SK-N-SH (cell line): ENCODE data around the gene PDZD8. TPM values are rescaled to one million over a fixed set of nuclear protein-coding genes. Genes with fewer than 3 reads are reported as not detected.

ENCODE experiments used
- CTCF ChIA-PET: fragments of 300-600, 350-600 bp; formaldehyde crosslinking; extraction: SDS; loops from one replicate; lab custom pipeline; 2021; lab: Yijun Ruan, JAX
- POLR2A ChIA-PET: fragments of 350-600 bp; sonication (Branson Sonifier 250); formaldehyde crosslinking; extraction: SDS; loops from one replicate; lab custom pipeline; 2020; ENCODE audit warnings: antibody characterized with exemption, inconsistent platforms; lab: Yijun Ruan, JAX
- DNase-seq: peaks from one replicate; pipeline ENCODE4 v3.0.0; 2012
- H2AFZ ChIP-seq: fragments of 200-600 bp; sonication (generic); 2 replicates; pipeline ENCODE4 v1.8.1; 2016; ENCODE audit warnings: antibody characterized with exemption, mild to moderate bottlenecking, low read depth
- H3F3A ChIP-seq: fragments of 200-600 bp; sonication (generic); replicated peaks from 2 replicates; pipeline ENCODE3; 2016; ENCODE audit warnings: antibody characterized with exemption, mild to moderate bottlenecking; ENCODE audit not compliant: insufficient read depth
- H3K27ac ChIP-seq, 2 experiments: fragments of 200-500 bp in 1 of 2; fragments of 200-600 bp in 1 of 2; sonication (Bioruptor generic) in 1 of 2; sonication (generic), shearing (Covaris generic) in 1 of 2; 2 replicates each; pipeline versions ENCODE4 v1.5.1 to v1.6.1; 2014 to 2016; ENCODE audit warnings: low read depth in 2 of 2, inconsistent platforms in 1 of 2, low read length in 1 of 2, mild to moderate bottlenecking in 1 of 2, mixed read lengths in 1 of 2
- H3K27me3 ChIP-seq: fragments of 200-600 bp; sonication (generic), shearing (Covaris generic); 2 replicates; pipeline ENCODE4 v1.6.1; 2016; ENCODE audit warnings: mixed run types; ENCODE audit not compliant: insufficient read depth
- H3K36me3 ChIP-seq, 2 experiments: fragments of 200-500 bp in 1 of 2; fragments of 200-600 bp in 1 of 2; sonication (Bioruptor generic) in 1 of 2; sonication (generic) in 1 of 2; replicated peaks in 1 of 2; 2 replicates each; pipeline versions ENCODE3 to v1.5.1; 2014 to 2016; ENCODE audit warnings: low read length in 1 of 2, mild to moderate bottlenecking in 1 of 2; ENCODE audit not compliant: insufficient read depth in 2 of 2, control insufficient read depth in 1 of 2
- H3K4me1 ChIP-seq, 2 experiments: fragments of 200-500 bp in 1 of 2; fragments of 200-600 bp in 1 of 2; sonication (Bioruptor generic) in 1 of 2; sonication (generic), shearing (Covaris generic) in 1 of 2; 2 replicates each; pipeline versions ENCODE4 v1.5.1 to v1.6.1; 2014 to 2016; ENCODE audit warnings: low read depth in 1 of 2, low read length in 1 of 2, mixed run types in 1 of 2; ENCODE audit not compliant: insufficient read depth in 2 of 2, control insufficient read depth in 1 of 2
- H3K4me2 ChIP-seq: fragments of 200-600 bp; sonication (generic), shearing (Covaris generic); 2 replicates; pipeline ENCODE4 v1.6.1; 2017; ENCODE audit warnings: mixed run types
- H3K4me3 ChIP-seq, 2 experiments: fragments of 200-500 bp in 1 of 2; fragments of 200-600 bp in 1 of 2; sonication (Bioruptor generic) in 1 of 2; sonication (generic), shearing (Covaris generic) in 1 of 2; 2 replicates each; pipeline versions ENCODE4 v1.5.1 to v1.8.1; 2014 to 2016; ENCODE audit warnings: low read depth in 2 of 2, inconsistent platforms in 1 of 2, low read length in 1 of 2, mild to moderate bottlenecking in 1 of 2, mixed read lengths in 1 of 2, moderate library complexity in 1 of 2
- H3K79me2 ChIP-seq: fragments of 200-600 bp; sonication (generic); 2 replicates; pipeline ENCODE4 v1.8.1; 2017; ENCODE audit warnings: mild to moderate bottlenecking; ENCODE audit not compliant: insufficient read depth
- H3K9ac ChIP-seq: fragments of 200-600 bp; sonication (generic); 2 replicates; pipeline ENCODE4 v1.6.1; 2017; ENCODE audit warnings: mixed run types
- H3K9me2 ChIP-seq: fragments of 200-600 bp; sonication (generic); 2 replicates; pipeline ENCODE4 v1.6.1; 2017; ENCODE audit warnings: mixed run types
- H3K9me3 ChIP-seq: fragments of 200-600 bp; sonication (generic); 2 replicates; pipeline ENCODE4 v1.6.1; 2017; ENCODE audit warnings: mixed run types, mild to moderate bottlenecking, moderate library complexity
- H4K20me1 ChIP-seq: fragments of 200-600 bp; sonication (generic); 2 replicates; pipeline ENCODE4 v1.6.1; 2017; ENCODE audit warnings: mild to moderate bottlenecking, mixed run types; ENCODE audit not compliant: insufficient read depth
- CHD2 ChIP-seq: fragments of 150-350 bp; IDR thresholded peaks from 2 replicates; pipeline ENCODE4 v1.6.1; 2018; ENCODE audit warnings: low read length; ENCODE audit not compliant: partially characterized antibody
- ELF1 ChIP-seq: IDR thresholded peaks from 2 replicates; pipeline ENCODE4 v1.4.0; 2012
- EP300 ChIP-seq, 2 experiments: IDR thresholded peaks; 2 replicates each; pipeline versions ENCODE4 v1.4.0 to v1.6.1; 2012; ENCODE audit warnings: borderline replicate concordance in 1 of 2, low read depth in 1 of 2, low read length in 1 of 2
- FOSL2 ChIP-seq: IDR thresholded peaks from 2 replicates; pipeline ENCODE4 v1.4.0; 2012; ENCODE audit warnings: low read depth, mild to moderate bottlenecking, moderate library complexity, borderline replicate concordance
- FOXJ3 ChIP-seq: sonication (generic); formaldehyde crosslinking; IDR thresholded peaks from 2 replicates; pipeline ENCODE4 v1.5.1; 2020; ENCODE audit warnings: mild to moderate bottlenecking, missing genetic modification reagents
- FOXM1 ChIP-seq: IDR thresholded peaks from 2 replicates; pipeline ENCODE4 v1.4.0; 2012; ENCODE audit warnings: low read depth, mild to moderate bottlenecking
- GATA2 ChIP-seq: sonication (generic); formaldehyde crosslinking; IDR thresholded peaks from 2 replicates; pipeline ENCODE4 v1.5.0; 2020; ENCODE audit warnings: mild to moderate bottlenecking, missing genetic modification reagents
- JUND ChIP-seq: IDR thresholded peaks from 2 replicates; pipeline ENCODE4 v1.4.0; 2012
- MXI1 ChIP-seq: IDR thresholded peaks from 2 replicates; pipeline ENCODE4 v1.6.1; 2012; ENCODE audit warnings: mild to moderate bottlenecking, low read depth, low read length, improper control_type of control experiment
- NFIC ChIP-seq: IDR thresholded peaks from 2 replicates; pipeline ENCODE4 v1.4.0; 2012; ENCODE audit warnings: borderline replicate concordance
- NRF1 ChIP-seq: IDR thresholded peaks from 2 replicates; pipeline ENCODE4 v1.6.1; 2012; ENCODE audit warnings: low read depth, mild to moderate bottlenecking, low read length
- RAD21 ChIP-seq: IDR thresholded peaks from 2 replicates; pipeline ENCODE4 v1.6.1; 2012; ENCODE audit warnings: mild to moderate bottlenecking, low read length
- RFX5 ChIP-seq: IDR thresholded peaks from 2 replicates; pipeline ENCODE4 v1.6.1; 2012; ENCODE audit warnings: mild to moderate bottlenecking, improper control_type of control experiment, low read length
- RXRA ChIP-seq: IDR thresholded peaks from 2 replicates; pipeline ENCODE4 v1.4.0; 2012; ENCODE audit warnings: low read depth, mild to moderate bottlenecking, borderline replicate concordance
- SIN3A ChIP-seq: IDR thresholded peaks from 2 replicates; pipeline ENCODE4 v1.6.1; 2012; ENCODE audit warnings: low read depth, mild to moderate bottlenecking, low read length, moderate library complexity, borderline replicate concordance
- TAF1 ChIP-seq: IDR thresholded peaks from 2 replicates; pipeline ENCODE4 v1.6.1; 2012; ENCODE audit warnings: low read depth, mild to moderate bottlenecking, low read length, moderate library complexity, borderline replicate concordance
- USF2 ChIP-seq: fragments of 150-350 bp; IDR thresholded peaks from 2 replicates; pipeline ENCODE4 v1.6.1; 2017; ENCODE audit warnings: antibody characterized with exemption, low read length, low read depth, borderline replicate concordance
- YY1 ChIP-seq: IDR thresholded peaks from 2 replicates; pipeline ENCODE4 v1.4.0; 2012; ENCODE audit warnings: low read depth, mild to moderate bottlenecking
- WGBS: methylation state at CpG from one replicate; pipeline ENCODE4 v1.1.6; 2017; ENCODE audit warnings: low lambda C conversion rate; 5-methylcytosine and 5-hydroxymethylcytosine counted together
- polyA plus RNA-seq, 3 experiments: library from polyadenylated mRNA; depleted of rRNA; stranded (reverse); fragments of >200 nt; gene quantifications; 2 replicates each; pipeline ENCODE4 v1.2.3, GENCODE V29; 2012
- TF ChIP-seq, protein P1 (sequence below): IDR thresholded peaks from 2 replicates; pipeline ENCODE4 v1.6.1; 2012; ENCODE audit warnings: mild to moderate bottlenecking, low read depth, low read length, moderate library complexity
- TF ChIP-seq, protein P2 (sequence below): IDR thresholded peaks from 2 replicates; pipeline ENCODE4 v1.4.0; 2012; ENCODE audit warnings: low read depth

PDZD8 gene
- polyA plus RNA-seq, 1 of the 3 experiments (the other 2 are of a cell fraction), result 6.6 TPM

DNA sequence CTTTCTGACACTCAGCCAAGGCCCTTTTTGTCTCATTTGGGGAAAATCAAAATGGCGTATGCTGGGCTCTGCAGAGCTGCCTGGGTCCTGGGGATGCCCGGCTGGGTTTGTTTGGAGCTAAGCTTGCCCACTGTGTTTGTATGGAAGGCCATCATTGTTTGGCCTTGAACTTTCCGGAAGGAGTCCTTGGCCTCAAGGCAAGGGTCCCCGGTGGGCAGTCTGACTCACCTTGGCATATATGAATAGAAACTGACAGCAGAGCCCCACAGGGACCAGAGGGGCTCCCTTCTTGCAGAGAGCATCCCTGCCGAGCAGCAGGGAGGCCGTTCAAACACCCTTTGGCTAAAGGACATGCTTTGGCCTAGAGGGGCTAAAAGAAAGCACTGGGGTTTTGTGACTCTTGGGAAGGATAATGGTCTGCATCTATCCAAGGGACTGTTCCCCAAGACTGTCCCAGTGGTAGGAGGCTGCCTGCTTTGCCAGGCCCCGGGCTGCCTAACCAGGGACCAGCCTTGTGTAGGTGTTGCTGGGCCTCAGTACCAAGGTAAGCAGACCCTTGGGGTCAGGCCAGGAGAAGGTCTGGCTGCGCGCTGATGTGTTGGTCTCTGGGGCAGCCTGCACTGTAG lies 119.3 kb downstream of the PDZD8 start:
- no peaks in the 10 kb centered on the region for H3K9me2 ChIP-seq
- ChIA-PET CTCF (no interaction called here), POLR2A (no interaction called here)
- H3F3A ChIP-seq, result no peaks in the 10 kb centered on the region
- no peak overlapping the region for H2AFZ ChIP-seq
- H3K36me3 ChIP-seq, result no peaks in the 10 kb centered on the region
- H3K4me1 ChIP-seq, result peaks cover 0 to 4% of the 10 kb centered on the region in 2 experiments; a peak in 1 of 4 replicates
- no peak for DNase-seq
- H3K9ac ChIP-seq, result no peak overlapping the region
- WGBS, result 60% methylated on average over 4 of the region's 9 CpGs
- TF ChIP-seq RAD21 (no peak), NFIC (no peak), FOXM1 (no peak), FOXJ3 (CRISPR knock-in tag) (no peak), ELF1 (no peak), GATA2 (CRISPR knock-in tag) (no peak), JUND (no peak), RXRA (no peak), USF2 (no peak), NRF1 (no peak), MXI1 (no peak), YY1 (no peak), FOSL2 (no peak), SIN3A (no peak), TAF1 (no peak), CHD2 (no peak), EP300 (IDR thresholded peaks at IDR 0.05; ENCODE audit: borderline replicate concordance in 1 of 2, low read depth in 1 of 2, low read length in 1 of 2) (no peak), RFX5 (no peak)
- TF ChIP-seq, protein P1, sequence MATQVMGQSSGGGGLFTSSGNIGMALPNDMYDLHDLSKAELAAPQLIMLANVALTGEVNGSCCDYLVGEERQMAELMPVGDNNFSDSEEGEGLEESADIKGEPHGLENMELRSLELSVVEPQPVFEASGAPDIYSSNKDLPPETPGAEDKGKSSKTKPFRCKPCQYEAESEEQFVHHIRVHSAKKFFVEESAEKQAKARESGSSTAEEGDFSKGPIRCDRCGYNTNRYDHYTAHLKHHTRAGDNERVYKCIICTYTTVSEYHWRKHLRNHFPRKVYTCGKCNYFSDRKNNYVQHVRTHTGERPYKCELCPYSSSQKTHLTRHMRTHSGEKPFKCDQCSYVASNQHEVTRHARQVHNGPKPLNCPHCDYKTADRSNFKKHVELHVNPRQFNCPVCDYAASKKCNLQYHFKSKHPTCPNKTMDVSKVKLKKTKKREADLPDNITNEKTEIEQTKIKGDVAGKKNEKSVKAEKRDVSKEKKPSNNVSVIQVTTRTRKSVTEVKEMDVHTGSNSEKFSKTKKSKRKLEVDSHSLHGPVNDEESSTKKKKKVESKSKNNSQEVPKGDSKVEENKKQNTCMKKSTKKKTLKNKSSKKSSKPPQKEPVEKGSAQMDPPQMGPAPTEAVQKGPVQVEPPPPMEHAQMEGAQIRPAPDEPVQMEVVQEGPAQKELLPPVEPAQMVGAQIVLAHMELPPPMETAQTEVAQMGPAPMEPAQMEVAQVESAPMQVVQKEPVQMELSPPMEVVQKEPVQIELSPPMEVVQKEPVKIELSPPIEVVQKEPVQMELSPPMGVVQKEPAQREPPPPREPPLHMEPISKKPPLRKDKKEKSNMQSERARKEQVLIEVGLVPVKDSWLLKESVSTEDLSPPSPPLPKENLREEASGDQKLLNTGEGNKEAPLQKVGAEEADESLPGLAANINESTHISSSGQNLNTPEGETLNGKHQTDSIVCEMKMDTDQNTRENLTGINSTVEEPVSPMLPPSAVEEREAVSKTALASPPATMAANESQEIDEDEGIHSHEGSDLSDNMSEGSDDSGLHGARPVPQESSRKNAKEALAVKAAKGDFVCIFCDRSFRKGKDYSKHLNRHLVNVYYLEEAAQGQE, result no peak
- TF ChIP-seq, protein P2, sequence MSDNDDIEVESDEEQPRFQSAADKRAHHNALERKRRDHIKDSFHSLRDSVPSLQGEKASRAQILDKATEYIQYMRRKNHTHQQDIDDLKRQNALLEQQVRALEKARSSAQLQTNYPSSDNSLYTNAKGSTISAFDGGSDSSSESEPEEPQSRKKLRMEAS, result no peak
- H3K27me3 ChIP-seq, result no peaks in the 10 kb centered on the region; the same call in 1 of the 2 replicates
- no peak overlapping the region for H3K4me3 ChIP-seq
- H3K9me3 ChIP-seq, result no peaks in the 10 kb centered on the region
- no peak overlapping the region for H3K27ac ChIP-seq
- H3K4me2 ChIP-seq, result no peak overlapping the region
- H4K20me1 ChIP-seq, result no peaks in the 10 kb centered on the region
- H3K79me2 ChIP-seq, result no peaks in the 10 kb centered on the region
